Smooth muscle cell (in vitro differentiated cells): ENCODE results near the gene RHOC. TPM values are rescaled to one million over a fixed set of nuclear protein-coding genes. Genes with fewer than 3 reads are reported as not detected.

Source experiments
- DNase-seq: peaks from one replicate; lab custom pipeline; 2025; ENCODE audit not compliant: unreplicated experiment; lab: John Stamatoyannopoulos, UW
- H2AFZ ChIP-seq: fragments of 200-600 bp; sonication (generic); 2 replicates; pipeline ENCODE4 v1.6.0; 2016; ENCODE audit warnings: antibody characterized with exemption, low read depth, mild to moderate bottlenecking
- H3F3A ChIP-seq: fragments of 200-600 bp; sonication (generic); 2 replicates; pipeline ENCODE4 v1.6.0; 2017; ENCODE audit warnings: antibody characterized with exemption, low read depth
- H3K27ac ChIP-seq: fragments of 200-600 bp; sonication (generic); 2 replicates; pipeline ENCODE4 v1.5.1; 2016; ENCODE audit warnings: low read depth, mild to moderate bottlenecking
- H3K27me3 ChIP-seq: fragments of 200-600 bp; sonication (generic); 2 replicates; pipeline ENCODE4 v1.6.1; 2016; ENCODE audit warnings: low read depth, mild to moderate bottlenecking
- H3K36me3 ChIP-seq: fragments of 200-600 bp; sonication (generic); 2 replicates; pipeline ENCODE4 v1.5.1; 2016; ENCODE audit warnings: low read depth
- H3K4me1 ChIP-seq: fragments of 200-600 bp; sonication (generic); 2 replicates; pipeline ENCODE4 v1.5.1; 2016; ENCODE audit warnings: low read depth
- H3K4me2 ChIP-seq: fragments of 200-600 bp; sonication (generic); 2 replicates; pipeline ENCODE4 v1.6.0; 2016; ENCODE audit warnings: mild to moderate bottlenecking
- H3K4me3 ChIP-seq: fragments of 200-600 bp; sonication (generic); 2 replicates; pipeline ENCODE4 v1.5.1; 2016; ENCODE audit warnings: mild to moderate bottlenecking
- H3K79me2 ChIP-seq: fragments of 200-600 bp; sonication (generic); 2 replicates; pipeline ENCODE4 v1.6.0; 2016; ENCODE audit warnings: low read depth, mild to moderate bottlenecking
- H3K9ac ChIP-seq: fragments of 200-600 bp; sonication (generic); 2 replicates; pipeline ENCODE4 v1.6.0; 2016; ENCODE audit warnings: low read depth
- H3K9me3 ChIP-seq: fragments of 200-600 bp; sonication (generic); replicated peaks from 2 replicates; pipeline ENCODE4 v1.5.1; 2016; ENCODE audit warnings: low read depth
- H4K20me1 ChIP-seq: fragments of 200-600 bp; sonication (generic); 2 replicates; pipeline ENCODE4 v1.6.0; 2016; ENCODE audit warnings: low read depth
- WGBS: methylation state at CpG from one replicate; pipeline ENCODE4 v1.1.7; 2016; ENCODE audit warnings: low lambda C conversion rate; 5-methylcytosine and 5-hydroxymethylcytosine counted together
- polyA plus RNA-seq: library from polyadenylated mRNA; unstranded; fragments of >200 nt; fragmentation: Nextera tagmentation; extraction: Ambion mirVana; gene quantifications from 2 replicates; pipeline ENCODE4 v1.2.1, GENCODE V29; 2016
- total RNA-seq: library from RNA; depleted of rRNA; stranded (reverse); fragments of >200 nt; gene quantifications from 2 replicates; pipeline ENCODE4 v1.2.3, GENCODE V29; 2014
- TF ChIP-seq, protein P1 (sequence below): fragments of 200-600 bp; sonication (generic); IDR thresholded peaks from 2 replicates; pipeline ENCODE4 v1.5.1; 2017; ENCODE audit warnings: borderline replicate concordance, mild to moderate bottlenecking, antibody characterized with exemption; ENCODE audit not compliant: insufficient read depth, poor library complexity, severe bottlenecking

The RHOC gene
- total and polyA plus RNA-seq, 2 experiments from 2014 or later, result 303 to 518 TPM

DNA sequence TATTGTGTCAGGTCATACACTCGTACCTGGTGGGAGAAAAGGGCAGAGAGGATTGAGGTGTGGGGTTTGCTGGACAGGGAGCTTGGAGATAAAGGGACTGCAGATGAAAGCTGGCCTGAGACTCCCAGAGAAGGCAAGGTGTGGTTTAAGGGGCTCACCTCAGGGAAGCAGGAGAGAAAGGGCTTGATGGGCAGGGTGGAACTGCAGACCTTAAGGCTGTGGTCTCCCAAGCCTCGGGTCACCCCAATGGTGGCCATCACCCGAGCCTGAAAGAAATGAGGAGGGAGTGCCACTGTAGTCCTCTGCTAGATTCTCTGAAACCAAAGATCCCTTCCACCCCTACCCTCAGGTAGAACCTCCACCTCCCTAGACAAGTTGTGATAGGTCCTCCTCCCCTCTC, 3.7 kb upstream of the RHOC start:
- Histone ChIP-seq H3K27me3 (no peaks in the 10 kb centered on the region), H3K9me3 (no peaks in the 10 kb centered on the region), H4K20me1 (peaks cover 5% of the 10 kb centered on the region), H3K4me3 (no peak overlapping the region), H3K9ac (no peak overlapping the region), H3K36me3 (no peaks in the 10 kb centered on the region), H3F3A (peaks cover 3% of the 10 kb centered on the region), H3K4me2 (no peak overlapping the region), H3K27ac (no peak overlapping the region), H3K4me1 (peaks cover 16% of the 10 kb centered on the region), H3K79me2 (peaks cover 8% of the 10 kb centered on the region), H2AFZ (no peak overlapping the region)
- TF ChIP-seq, protein P1, sequence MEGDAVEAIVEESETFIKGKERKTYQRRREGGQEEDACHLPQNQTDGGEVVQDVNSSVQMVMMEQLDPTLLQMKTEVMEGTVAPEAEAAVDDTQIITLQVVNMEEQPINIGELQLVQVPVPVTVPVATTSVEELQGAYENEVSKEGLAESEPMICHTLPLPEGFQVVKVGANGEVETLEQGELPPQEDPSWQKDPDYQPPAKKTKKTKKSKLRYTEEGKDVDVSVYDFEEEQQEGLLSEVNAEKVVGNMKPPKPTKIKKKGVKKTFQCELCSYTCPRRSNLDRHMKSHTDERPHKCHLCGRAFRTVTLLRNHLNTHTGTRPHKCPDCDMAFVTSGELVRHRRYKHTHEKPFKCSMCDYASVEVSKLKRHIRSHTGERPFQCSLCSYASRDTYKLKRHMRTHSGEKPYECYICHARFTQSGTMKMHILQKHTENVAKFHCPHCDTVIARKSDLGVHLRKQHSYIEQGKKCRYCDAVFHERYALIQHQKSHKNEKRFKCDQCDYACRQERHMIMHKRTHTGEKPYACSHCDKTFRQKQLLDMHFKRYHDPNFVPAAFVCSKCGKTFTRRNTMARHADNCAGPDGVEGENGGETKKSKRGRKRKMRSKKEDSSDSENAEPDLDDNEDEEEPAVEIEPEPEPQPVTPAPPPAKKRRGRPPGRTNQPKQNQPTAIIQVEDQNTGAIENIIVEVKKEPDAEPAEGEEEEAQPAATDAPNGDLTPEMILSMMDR, result no peak
- 97% methylated on average over 3 of the region's 3 CpGs for WGBS
- DNase-seq, result no peak

DNA sequence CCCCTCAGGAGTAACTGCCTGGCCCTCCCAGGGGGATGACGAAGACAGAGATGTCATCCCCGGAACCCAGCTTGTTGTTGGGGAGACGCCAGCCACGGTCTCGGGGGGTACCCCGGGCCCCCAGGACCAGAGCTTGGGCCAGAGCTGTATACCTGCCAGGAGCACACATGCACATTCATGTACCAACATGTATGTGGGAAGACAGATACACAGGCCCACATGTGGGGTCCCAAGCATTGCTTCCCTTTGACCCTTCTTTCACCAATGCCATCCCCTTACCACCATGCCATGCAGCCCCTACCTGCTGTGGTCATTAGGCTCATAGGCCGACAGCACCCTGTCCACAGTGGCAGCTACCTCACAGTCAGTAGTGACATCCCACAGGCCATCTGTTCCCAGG, 3.2 kb upstream of the RHOC start:
- H3K4me3 ChIP-seq, result no peak overlapping the region
- H4K20me1 ChIP-seq, result peaks cover 6% of the 10 kb centered on the region
- no peak overlapping the region for H3K4me2 ChIP-seq
- H3K79me2 ChIP-seq, result peaks cover 9% of the 10 kb centered on the region
- H3K9ac ChIP-seq, result no peak overlapping the region
- no peaks in the 10 kb centered on the region for H3K36me3 ChIP-seq
- H3K27ac ChIP-seq, result no peak overlapping the region
- DNase-seq, result no peak
- no peaks in the 10 kb centered on the region for H3K27me3 ChIP-seq
- peaks cover 5% of the 10 kb centered on the region for H3F3A ChIP-seq
- no peaks in the 10 kb centered on the region for H3K9me3 ChIP-seq
- TF ChIP-seq, protein P1, result no peak
- no peak overlapping the region for H2AFZ ChIP-seq
- 98% methylated on average over 7 of the region's 7 CpGs for WGBS
- H3K4me1 ChIP-seq, result peaks cover 20% of the 10 kb centered on the region

DNA sequence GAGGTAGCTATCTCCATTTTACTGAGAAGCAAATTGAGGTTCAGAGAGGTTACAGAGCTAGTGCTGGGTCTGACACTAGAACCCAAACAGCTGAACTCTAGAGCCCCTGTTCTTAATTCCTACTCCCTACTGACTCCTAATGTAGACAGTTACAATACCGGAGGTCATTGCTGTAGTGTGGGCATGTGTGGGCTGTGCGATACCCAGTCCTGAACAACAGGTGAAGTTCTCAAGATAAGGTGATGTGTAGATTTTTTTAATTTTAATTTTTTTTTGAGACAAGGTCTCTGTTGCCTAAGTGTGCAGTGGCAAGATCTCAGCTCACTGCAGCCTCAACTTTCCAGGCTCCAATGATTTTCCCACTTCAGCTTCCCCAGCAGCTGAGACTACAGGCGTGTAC, 1.6 kb upstream of the RHOC start:
- Histone ChIP-seq H3K36me3 (no peaks in the 10 kb centered on the region), H3K9me3 (no peaks in the 10 kb centered on the region), H3K79me2 (peaks cover 21% of the 10 kb centered on the region), H3K4me1 (peaks cover 25% of the 10 kb centered on the region), H3K9ac (no peak overlapping the region), H3K4me3 (no peak overlapping the region), H3K27me3 (no peaks in the 10 kb centered on the region), H4K20me1 (peaks cover 21% of the 10 kb centered on the region), H3F3A (peaks cover 17% of the 10 kb centered on the region), H3K27ac (no peak overlapping the region), H3K4me2 (no peak overlapping the region), H2AFZ (no peak overlapping the region)
- no peak for DNase-seq
- WGBS, result 96% methylated on average over 3 of the region's 3 CpGs
- TF ChIP-seq, protein P1, result no peak

DNA sequence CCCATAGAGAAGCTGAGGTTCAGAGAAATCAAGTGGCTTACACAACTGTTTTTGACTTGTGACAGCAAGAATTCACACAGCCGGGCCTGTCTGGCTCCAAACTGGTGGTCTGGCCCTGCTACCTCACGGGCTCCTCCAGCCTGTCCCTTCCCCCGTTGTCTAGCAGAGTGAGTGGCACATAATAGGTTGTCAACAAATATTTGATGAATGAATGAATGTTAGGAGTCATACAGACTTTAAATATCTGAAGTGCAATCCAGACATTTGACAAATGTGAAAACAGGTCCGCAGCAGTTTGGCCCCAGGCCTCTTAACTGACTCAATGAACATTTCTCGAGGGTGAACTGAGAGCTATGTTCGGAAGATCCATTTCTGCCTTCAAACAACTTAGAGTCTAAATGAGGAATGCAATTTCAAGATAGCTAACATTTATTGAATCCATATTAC, 1.1 kb upstream of the RHOC start:
- H3K9me3 ChIP-seq, result no peaks in the 10 kb centered on the region
- H4K20me1 ChIP-seq, result peaks cover 21% of the 10 kb centered on the region
- H3K27me3 ChIP-seq, result no peaks in the 10 kb centered on the region
- no peak overlapping the region for H3K9ac ChIP-seq
- H2AFZ ChIP-seq, result peak overlapping the region; percentile 47
- H3K36me3 ChIP-seq, result no peaks in the 10 kb centered on the region
- WGBS, result 82% methylated on average over 6 of the region's 6 CpGs
- H3K4me3 ChIP-seq, result peak overlapping the region; percentile 98
- no peak overlapping the region for H3K27ac ChIP-seq
- H3K4me1 ChIP-seq, result peaks cover 25% of the 10 kb centered on the region
- H3K4me2 ChIP-seq, result peak overlapping the region; percentile 98
- peaks cover 22% of the 10 kb centered on the region for H3F3A ChIP-seq
- DNase-seq, result no peak
- TF ChIP-seq, protein P1, result no peak
- peaks cover 26% of the 10 kb centered on the region for H3K79me2 ChIP-seq
